Panc1 (cell line): Measurements from ENCODE around the gene CDCA7L. TPM values are rescaled to one million over a fixed set of nuclear protein-coding genes. Genes with fewer than 3 reads are reported as not detected.

Experiments used
- ATAC-seq: fragments of 200-7000 bp; cut with Tn5 transposase; 2 replicates; pipeline ENCODE4 v1.9.1; 2020; ENCODE audit warnings: mild to moderate bottlenecking, moderate library complexity
- BruUV-seq: library from RNA; stranded (reverse); fragments of 400-500 nt; replicated peaks from 2 replicates; lab custom pipeline; 2021; lab: Mats Ljungman, UMichigan
- CTCF ChIA-PET: fragments of 300-600 bp; sonication (Branson Sonifier 250); formaldehyde crosslinking; loops from one replicate; lab custom pipeline; 2022; ENCODE audit warnings: antibody characterized with exemption; lab: Charles Lee
- POLR2A ChIA-PET: fragments of 300-600 bp; sonication (Branson Sonifier 250); formaldehyde crosslinking; loops from one replicate; lab custom pipeline; 2022; ENCODE audit warnings: antibody characterized with exemption; lab: Charles Lee
- DNase-seq: peaks from one replicate; pipeline ENCODE4 v3.0.0-alpha.2; 2010; ENCODE audit warnings: low read depth, low spot score
- H3K27ac ChIP-seq: 2 replicates; pipeline ENCODE4 v1.5.1; 2011; ENCODE audit warnings: mild to moderate bottlenecking, low read length, inconsistent platforms
- H3K27me3 ChIP-seq: fragments of 200-500 bp; sonication (Bioruptor generic); 2 replicates; pipeline ENCODE4 v1.6.0; 2014; ENCODE audit warnings: low read length, inconsistent platforms; ENCODE audit not compliant: control insufficient read depth, insufficient read depth
- H3K36me3 ChIP-seq: fragments of 200-500 bp; sonication (Bioruptor generic); 2 replicates; pipeline ENCODE4 v1.5.1; 2014; ENCODE audit warnings: inconsistent platforms, mild to moderate bottlenecking, low read length, moderate library complexity; ENCODE audit not compliant: control insufficient read depth, insufficient read depth
- H3K4me1 ChIP-seq: 2 replicates; pipeline ENCODE4 v1.5.1; 2011; ENCODE audit warnings: inconsistent platforms, mild to moderate bottlenecking, low read length, moderate library complexity; ENCODE audit not compliant: control insufficient read depth, insufficient read depth
- H3K4me3 ChIP-seq, 2 experiments: 2 replicates each; pipeline ENCODE4 v1.5.1; 2011 to 2012; ENCODE audit warnings: low read depth in 2 of 2, low read length in 2 of 2, mild to moderate bottlenecking in 2 of 2, inconsistent platforms in 1 of 2, moderate library complexity in 1 of 2
- H3K9me3 ChIP-seq: fragments of 200-500 bp; sonication (Bioruptor generic); 2 replicates; pipeline ENCODE4 v1.5.1; 2014; ENCODE audit warnings: low read depth, mild to moderate bottlenecking, inconsistent platforms, low read length, moderate library complexity; ENCODE audit not compliant: control insufficient read depth, insufficient read depth
- CTCF ChIP-seq: fragments of 450-650 bp; IDR thresholded peaks from 2 replicates; pipeline ENCODE4 v1.5.1; 2017; ENCODE audit warnings: mild to moderate bottlenecking
- POLR2AphosphoS5 ChIP-seq: IDR thresholded peaks from 2 replicates; pipeline ENCODE4 v1.6.1; 2012; ENCODE audit warnings: mild to moderate bottlenecking, low read depth, low read length, moderate library complexity
- SIN3A ChIP-seq: IDR thresholded peaks from 2 replicates; pipeline ENCODE4 v1.6.1; 2012; ENCODE audit warnings: low read depth, mild to moderate bottlenecking, low read length, moderate library complexity, borderline replicate concordance; ENCODE audit not compliant: insufficient read depth
- TCF7L2 ChIP-seq: IDR thresholded peaks from 2 replicates; pipeline ENCODE4 v1.6.1; 2011; ENCODE audit warnings: mild to moderate bottlenecking, low read depth, low read length, inconsistent platforms
- in situ Hi-C: cut with HindIII; loops from 2 replicates; pipeline ENCODE4 v1.10.0; 2016; ENCODE audit warnings: low sequenced_read_pairs, low pct_unique_long_range_greater_than_20kb
- intact Hi-C: fragments of 100-400 bp; cut with micrococcal nuclease; formaldehyde crosslinking; loops from one replicate; pipeline ENCODE4 v1.10.0; 2022; ENCODE audit not compliant: unreplicated experiment
- total RNA-seq: library from RNA; stranded (reverse); gene quantifications from one replicate; pipeline ENCODE4 v1.2.1, GENCODE V29; 2021; ENCODE audit not compliant: unreplicated experiment
- TF ChIP-seq, protein P1 (sequence below), 2 experiments: IDR thresholded peaks; 2 replicates each; pipeline ENCODE4 v1.6.1; 2011 to 2012; ENCODE audit warnings: low read depth in 2 of 2, control low read depth in 1 of 2, low read length in 1 of 2, mild to moderate bottlenecking in 1 of 2, moderate library complexity in 1 of 2; ENCODE audit not compliant: insufficient read depth in 1 of 2

Gene CDCA7L
- total RNA-seq, 1 experiment from 2014 or later = 46.1 TPM

GRCh38 chr7:21869785-21870402 is 75.8 kb downstream of the CDCA7L start:
- TF ChIP-seq CTCF = no peak
- no peak for TF ChIP-seq SIN3A
- no peak for TF ChIP-seq POLR2AphosphoS5
- intact Hi-C loops (no loop called here), in situ Hi-C loops (no loop called here)
- CTCF ChIA-PET = interaction anchor here (0.7 kb wide), 1 partner anchor 28 kb away, joined by 3 read pairs; no protein-coding TSS in a partner anchor
- peak; percentile 34; the same call in 1 of the 2 replicates for ATAC-seq
- no peak for DNase-seq
- Histone ChIP-seq H3K9me3 (no peaks in the 10 kb centered on the region), H3K4me1 (no peaks in the 10 kb centered on the region), H3K4me3 (no peak overlapping the region), H3K27ac (no peak overlapping the region), H3K27me3 (no peaks in the 10 kb centered on the region), H3K36me3 (no peaks in the 10 kb centered on the region)
- BruUV-seq = no TSS peak
- POLR2A ChIA-PET = no interaction called here

GRCh38 chr7:21868576-21868850 is 77.2 kb downstream of the CDCA7L start:
- no peak for TF ChIP-seq SIN3A
- no peak for TF ChIP-seq CTCF
- no peak for TF ChIP-seq POLR2AphosphoS5
- TF ChIP-seq, protein P1, sequence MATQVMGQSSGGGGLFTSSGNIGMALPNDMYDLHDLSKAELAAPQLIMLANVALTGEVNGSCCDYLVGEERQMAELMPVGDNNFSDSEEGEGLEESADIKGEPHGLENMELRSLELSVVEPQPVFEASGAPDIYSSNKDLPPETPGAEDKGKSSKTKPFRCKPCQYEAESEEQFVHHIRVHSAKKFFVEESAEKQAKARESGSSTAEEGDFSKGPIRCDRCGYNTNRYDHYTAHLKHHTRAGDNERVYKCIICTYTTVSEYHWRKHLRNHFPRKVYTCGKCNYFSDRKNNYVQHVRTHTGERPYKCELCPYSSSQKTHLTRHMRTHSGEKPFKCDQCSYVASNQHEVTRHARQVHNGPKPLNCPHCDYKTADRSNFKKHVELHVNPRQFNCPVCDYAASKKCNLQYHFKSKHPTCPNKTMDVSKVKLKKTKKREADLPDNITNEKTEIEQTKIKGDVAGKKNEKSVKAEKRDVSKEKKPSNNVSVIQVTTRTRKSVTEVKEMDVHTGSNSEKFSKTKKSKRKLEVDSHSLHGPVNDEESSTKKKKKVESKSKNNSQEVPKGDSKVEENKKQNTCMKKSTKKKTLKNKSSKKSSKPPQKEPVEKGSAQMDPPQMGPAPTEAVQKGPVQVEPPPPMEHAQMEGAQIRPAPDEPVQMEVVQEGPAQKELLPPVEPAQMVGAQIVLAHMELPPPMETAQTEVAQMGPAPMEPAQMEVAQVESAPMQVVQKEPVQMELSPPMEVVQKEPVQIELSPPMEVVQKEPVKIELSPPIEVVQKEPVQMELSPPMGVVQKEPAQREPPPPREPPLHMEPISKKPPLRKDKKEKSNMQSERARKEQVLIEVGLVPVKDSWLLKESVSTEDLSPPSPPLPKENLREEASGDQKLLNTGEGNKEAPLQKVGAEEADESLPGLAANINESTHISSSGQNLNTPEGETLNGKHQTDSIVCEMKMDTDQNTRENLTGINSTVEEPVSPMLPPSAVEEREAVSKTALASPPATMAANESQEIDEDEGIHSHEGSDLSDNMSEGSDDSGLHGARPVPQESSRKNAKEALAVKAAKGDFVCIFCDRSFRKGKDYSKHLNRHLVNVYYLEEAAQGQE (IDR thresholded peaks at IDR 0.05; ENCODE audit: insufficient read depth in 1 of 2, low read depth in 2 of 2, low read length in 1 of 2) = no peak
- TF ChIP-seq TCF7L2 = no peak
- DNase-seq (no peak), ATAC-seq (no peak)
- in situ Hi-C loops (no loop called here), intact Hi-C loops (no loop called here)
- no TSS peak for BruUV-seq
- POLR2A ChIA-PET = interaction anchor here (0.6 kb wide), 1 partner anchor 25 kb away, joined by 15 read pairs; no protein-coding TSS in a partner anchor
- Histone ChIP-seq H3K36me3 (no peaks in the 10 kb centered on the region), H3K27ac (no peak overlapping the region), H3K4me1 (no peaks in the 10 kb centered on the region), H3K9me3 (no peaks in the 10 kb centered on the region), H3K27me3 (no peaks in the 10 kb centered on the region; the same call in 1 of the 2 replicates), H3K4me3 (no peak overlapping the region)
- CTCF ChIA-PET = no interaction called here
